NB4 (cell line): Measurements from ENCODE around the gene ARHGAP4.

Source experiments
- CTCF ChIP-seq: IDR thresholded peaks from one replicate; pipeline ENCODE4 v1.5.1; 2012; ENCODE audit warnings: low read depth, low read length
- MYC ChIP-seq: IDR thresholded peaks from 2 replicates; pipeline ENCODE4 v1.6.1; 2011; ENCODE audit warnings: low read depth, low read length
- POLR2A ChIP-seq: IDR thresholded peaks from 2 replicates; pipeline ENCODE4 v1.6.1; 2011; ENCODE audit warnings: mild to moderate bottlenecking; ENCODE audit not compliant: insufficient read length; ENCODE audit errors: extremely low read depth

GRCh38 chrX:153870791-153871360 is 55.2 kb downstream of the ARHGAP4 start:
- TF ChIP-seq CTCF = no peak
- TF ChIP-seq MYC = no peak
- no peak for TF ChIP-seq POLR2A
